RWPE2 (cell line): Measurements from ENCODE around the gene WT1.

Experiments used
- ATAC-seq: fragments of 200-7000 bp; cut with Tn5 transposase; 3 replicates; pipeline ENCODE4 v1.9.1; 2021; ENCODE audit warnings: low read depth
- DNase-seq: peaks from one replicate; pipeline ENCODE4 v3.0.0-alpha.2; 2020; ENCODE audit warnings: low spot score
- H3K27ac ChIP-seq: fragments of 450-650 bp; 2 replicates; pipeline ENCODE4 v1.5.1; 2017; ENCODE audit warnings: mild to moderate bottlenecking; ENCODE audit not compliant: poor library complexity, severe bottlenecking
- H3K27me3 ChIP-seq: fragments of 250-450 bp; sonication (Bioruptor Pico); 2 replicates; pipeline ENCODE4 v1.5.1; 2021; ENCODE audit warnings: mild to moderate bottlenecking, moderate library complexity; ENCODE audit not compliant: insufficient read depth, poor library complexity, severe bottlenecking
- H3K36me3 ChIP-seq: fragments of 250-450 bp; sonication (Bioruptor Pico); 2 replicates; pipeline ENCODE4 v1.5.1; 2020; ENCODE audit warnings: low read depth, mild to moderate bottlenecking, moderate library complexity
- H3K4me1 ChIP-seq: fragments of 250-450 bp; sonication (Bioruptor Pico); 2 replicates; pipeline ENCODE4 v1.5.1; 2021; ENCODE audit warnings: mild to moderate bottlenecking, moderate library complexity; ENCODE audit not compliant: insufficient read depth, poor library complexity, severe bottlenecking
- H3K4me3 ChIP-seq: fragments of 250-450 bp; sonication (Bioruptor Pico); 2 replicates; pipeline ENCODE4 v1.5.1; 2021; ENCODE audit warnings: mild to moderate bottlenecking, moderate library complexity; ENCODE audit not compliant: severe bottlenecking
- H3K9me3 ChIP-seq: fragments of 250-450 bp; sonication (Bioruptor Pico); 2 replicates; pipeline ENCODE4 v1.5.1; 2021; ENCODE audit warnings: mild to moderate bottlenecking, moderate library complexity; ENCODE audit not compliant: severe bottlenecking
- CTCF ChIP-seq: fragments of 450-650 bp; IDR thresholded peaks from one replicate; pipeline ENCODE4 v1.5.1; 2017; ENCODE audit warnings: mild to moderate bottlenecking, moderate library complexity; ENCODE audit not compliant: poor library complexity, severe bottlenecking

The WT1 gene

GRCh38 chr11:32435942-32436750 lies 807 bp upstream of the WT1 start:
- Histone ChIP-seq H3K27ac (no peak overlapping the region), H3K36me3 (no peaks in the 10 kb centered on the region), H3K4me3 (no peak overlapping the region), H3K27me3 (peaks cover 99% of the 10 kb centered on the region), H3K9me3 (no peaks in the 10 kb centered on the region), H3K4me1 (peaks cover 4% of the 10 kb centered on the region)
- no peak for TF ChIP-seq CTCF
- 0 out of 3 replicates have a peak, but pooled peaks have one; percentile 26 for ATAC-seq
- DNase-seq = no peak

- Histone ChIP-seq H3K27me3 (peaks cover 99% of the 10 kb centered on the region), H3K9me3 (no peaks in the 10 kb centered on the region), H3K4me1 (peaks cover 4% of the 10 kb centered on the region), H3K27ac (no peak overlapping the region), H3K4me3 (peak overlapping the region; percentile 2), H3K36me3 (no peaks in the 10 kb centered on the region)
- no peak for TF ChIP-seq CTCF
- no peak for DNase-seq
- 0 out of 3 replicates have a peak, but pooled peaks have one; percentile 19 for ATAC-seq
Measured at GRCh38 chr11:32435152-32435480, 223 bp downstream of the WT1 start.

GRCh38 chr11:32434356-32435151 lies 785 bp downstream of the WT1 start:
- peak; percentile 30; the same call in 1 of the 3 replicates for ATAC-seq
- Histone ChIP-seq H3K4me3 (peak overlapping the region; percentile 2), H3K9me3 (no peaks in the 10 kb centered on the region), H3K27ac (no peak overlapping the region), H3K27me3 (peaks cover 99% of the 10 kb centered on the region), H3K36me3 (no peaks in the 10 kb centered on the region), H3K4me1 (peaks cover 4% of the 10 kb centered on the region)
- no peak for DNase-seq
- no peak for TF ChIP-seq CTCF

GRCh38 chr11:32433914-32434355 lies 1.4 kb downstream of the WT1 start:
- no peak for TF ChIP-seq CTCF
- ATAC-seq (no peak; the same call in 2 of the 3 replicates), DNase-seq (no peak)
- Histone ChIP-seq H3K9me3 (no peaks in the 10 kb centered on the region), H3K27ac (no peak overlapping the region), H3K4me1 (peaks cover 4% of the 10 kb centered on the region), H3K36me3 (no peaks in the 10 kb centered on the region), H3K27me3 (peaks cover 99% of the 10 kb centered on the region), H3K4me3 (no peak overlapping the region)
